Measurements from ENCODE around the gene PELI2. TPM values are rescaled to one million over a fixed set of nuclear protein-coding genes. Genes with fewer than 3 reads are reported as not detected.

PELI2 gene
- total RNA-seq, 4 donors from 2014 or later, result 0.91 to 10.5 (median 3.9) TPM

DNA sequence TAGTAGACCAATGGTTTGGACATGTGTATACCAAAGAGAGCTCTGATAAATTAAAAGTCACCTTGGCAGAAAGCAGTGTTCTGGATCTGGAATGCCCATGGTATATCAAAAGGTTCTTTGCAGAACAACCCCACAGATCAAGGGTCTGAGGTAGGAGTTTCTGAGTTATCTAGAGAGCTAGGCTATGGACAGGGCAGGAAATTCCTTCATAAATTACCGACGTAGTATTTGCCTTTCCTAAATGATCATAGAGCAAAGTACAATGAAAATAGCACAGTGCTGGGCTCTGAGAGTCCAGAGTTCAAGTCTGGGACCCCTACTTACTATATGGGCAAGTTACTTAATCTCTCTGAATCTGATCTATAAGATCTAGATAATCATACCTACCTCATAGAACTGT lies 35.3 kb upstream of the PELI2 start:
- 82 to 87% methylated on average over 2 of the region's 2 CpGs for WGBS, 2 donors
- intact Hi-C loops (cut with DNase I), result no loop called here
- H3K4me3 ChIP-seq, result no peak overlapping the region
- H3K27me3 ChIP-seq, result peaks cover 0 to 6% (median 0%) of the 10 kb centered on the region in 4 donors
- no peaks in the 10 kb centered on the region for H3K9me3 ChIP-seq
- no peak overlapping the region for H3K27ac ChIP-seq
- no peak for TF ChIP-seq POLR2A (IDR thresholded peaks at IDR 0.05)
- TF ChIP-seq, protein P1, sequence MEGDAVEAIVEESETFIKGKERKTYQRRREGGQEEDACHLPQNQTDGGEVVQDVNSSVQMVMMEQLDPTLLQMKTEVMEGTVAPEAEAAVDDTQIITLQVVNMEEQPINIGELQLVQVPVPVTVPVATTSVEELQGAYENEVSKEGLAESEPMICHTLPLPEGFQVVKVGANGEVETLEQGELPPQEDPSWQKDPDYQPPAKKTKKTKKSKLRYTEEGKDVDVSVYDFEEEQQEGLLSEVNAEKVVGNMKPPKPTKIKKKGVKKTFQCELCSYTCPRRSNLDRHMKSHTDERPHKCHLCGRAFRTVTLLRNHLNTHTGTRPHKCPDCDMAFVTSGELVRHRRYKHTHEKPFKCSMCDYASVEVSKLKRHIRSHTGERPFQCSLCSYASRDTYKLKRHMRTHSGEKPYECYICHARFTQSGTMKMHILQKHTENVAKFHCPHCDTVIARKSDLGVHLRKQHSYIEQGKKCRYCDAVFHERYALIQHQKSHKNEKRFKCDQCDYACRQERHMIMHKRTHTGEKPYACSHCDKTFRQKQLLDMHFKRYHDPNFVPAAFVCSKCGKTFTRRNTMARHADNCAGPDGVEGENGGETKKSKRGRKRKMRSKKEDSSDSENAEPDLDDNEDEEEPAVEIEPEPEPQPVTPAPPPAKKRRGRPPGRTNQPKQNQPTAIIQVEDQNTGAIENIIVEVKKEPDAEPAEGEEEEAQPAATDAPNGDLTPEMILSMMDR (IDR thresholded peaks at IDR 0.05), result no peak
- no peaks in the 10 kb centered on the region for H3K36me3 ChIP-seq
- no peak for DNase-seq
- peaks cover 0 to 5% (median 0%) of the 10 kb centered on the region in 3 donors for H3K4me1 ChIP-seq

DNA sequence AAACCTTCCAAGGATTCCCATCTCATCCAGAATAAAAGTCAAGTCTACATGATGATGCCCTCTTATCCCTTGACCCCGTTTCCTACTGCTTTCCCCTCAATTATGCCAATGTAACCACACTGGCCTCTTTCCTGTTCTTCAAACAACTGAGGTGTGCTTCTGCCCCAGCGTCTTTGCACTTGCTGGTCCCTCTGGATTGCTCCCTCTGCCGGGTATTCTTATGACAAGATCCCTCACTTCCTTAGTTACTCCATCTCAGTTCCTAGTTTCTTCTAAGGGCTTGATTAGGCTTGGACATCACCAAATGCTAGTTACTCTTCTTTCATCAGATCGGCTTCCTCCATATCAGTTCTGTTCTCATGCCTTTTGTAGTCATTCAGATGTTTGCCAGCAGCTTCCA lies 32.7 kb upstream of the PELI2 start:
- DNase-seq, result no peak
- peaks cover 0 to 6% (median 0%) of the 10 kb centered on the region in 4 donors for H3K27me3 ChIP-seq
- no peak overlapping the region for H3K4me3 ChIP-seq
- no peak overlapping the region for H3K27ac ChIP-seq
- TF ChIP-seq POLR2A (IDR thresholded peaks at IDR 0.05), result no peak
- TF ChIP-seq, protein P1 (IDR thresholded peaks at IDR 0.05), result no peak
- peaks cover 0 to 16% (median 0%) of the 10 kb centered on the region in 3 donors for H3K4me1 ChIP-seq
- intact Hi-C loops (cut with DNase I), result no loop called here
- no peaks in the 10 kb centered on the region for H3K9me3 ChIP-seq
- no peaks in the 10 kb centered on the region for H3K36me3 ChIP-seq
- 79 to 80% methylated on average over 4 of the region's 4 CpGs for WGBS, 2 donors

DNA sequence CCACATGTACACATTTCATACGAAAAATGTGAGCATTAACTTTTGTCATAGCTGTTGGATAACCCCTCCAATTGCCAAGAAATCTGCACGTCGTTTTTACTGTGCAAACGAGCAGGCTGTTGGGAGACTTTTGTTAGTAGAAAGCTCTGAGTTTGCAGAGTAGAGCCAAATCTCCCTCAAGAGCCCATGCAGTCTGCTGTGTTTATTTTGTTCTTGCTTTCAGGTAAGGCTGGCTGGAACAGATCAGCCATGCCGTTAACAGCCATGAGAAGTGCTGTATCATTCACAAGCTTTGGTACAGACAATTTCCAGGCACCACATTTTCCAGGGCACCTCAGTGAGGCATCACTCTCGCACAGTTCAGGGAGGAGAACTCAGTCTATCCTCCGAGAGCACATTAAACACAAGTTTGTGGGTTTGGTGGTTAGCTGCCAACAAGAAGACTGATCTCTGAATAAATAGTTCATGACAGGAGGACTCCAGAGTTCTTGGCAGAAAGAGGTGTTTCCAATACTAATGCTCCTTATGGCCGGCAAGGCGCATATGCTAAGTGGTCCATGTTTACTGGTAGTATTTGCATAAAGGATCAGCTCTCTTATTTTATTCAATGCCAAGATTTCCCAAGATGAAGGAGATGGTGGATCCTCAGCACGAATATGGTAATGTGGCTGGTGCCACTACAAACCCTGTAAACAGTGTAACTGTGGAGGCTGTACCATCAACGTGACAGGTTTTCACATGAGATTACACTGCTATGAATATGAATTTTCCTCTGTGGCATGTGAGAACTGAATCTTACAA lies 30.3 kb upstream of the PELI2 start:
- peak overlapping the region in 1 of 4 donors; percentile 55 for H3K27ac ChIP-seq
- peaks cover 0 to 6% (median 0%) of the 10 kb centered on the region in 4 donors for H3K27me3 ChIP-seq
- WGBS, 2 donors, result 51 to 55% methylated on average over 10 of the region's 11 CpGs
- H3K36me3 ChIP-seq, result no peaks in the 10 kb centered on the region
- H3K9me3 ChIP-seq, result no peaks in the 10 kb centered on the region
- H3K4me1 ChIP-seq, result peaks cover 0 to 16% (median 0%) of the 10 kb centered on the region in 3 donors
- intact Hi-C loops (cut with DNase I), result no loop called here
- no peak for TF ChIP-seq POLR2A (IDR thresholded peaks at IDR 0.05)
- TF ChIP-seq, protein P1 (IDR thresholded peaks at IDR 0.05), result no peak
- no peak overlapping the region for H3K4me3 ChIP-seq
- DNase-seq, result no peak

DNA sequence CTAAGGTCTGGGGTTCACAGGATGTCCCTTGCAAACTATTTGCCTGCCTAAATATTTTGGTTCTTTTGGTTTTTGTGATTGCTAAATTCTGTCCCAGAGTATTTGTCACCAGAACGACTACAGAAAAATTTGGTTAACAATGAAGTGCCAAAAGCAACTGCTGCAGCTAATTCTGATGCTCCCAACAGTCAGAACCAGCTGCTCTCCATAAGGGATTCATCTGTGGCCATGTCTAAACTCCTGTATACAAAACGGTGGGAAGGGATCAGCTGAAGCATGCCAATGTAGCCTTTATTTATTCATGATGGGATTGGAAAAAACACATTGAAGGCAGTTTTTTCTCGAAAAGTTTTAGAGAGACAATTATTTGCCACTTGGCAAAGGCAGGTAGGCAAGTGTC lies 29.3 kb upstream of the PELI2 start:
- H3K36me3 ChIP-seq, result no peaks in the 10 kb centered on the region

DNA sequence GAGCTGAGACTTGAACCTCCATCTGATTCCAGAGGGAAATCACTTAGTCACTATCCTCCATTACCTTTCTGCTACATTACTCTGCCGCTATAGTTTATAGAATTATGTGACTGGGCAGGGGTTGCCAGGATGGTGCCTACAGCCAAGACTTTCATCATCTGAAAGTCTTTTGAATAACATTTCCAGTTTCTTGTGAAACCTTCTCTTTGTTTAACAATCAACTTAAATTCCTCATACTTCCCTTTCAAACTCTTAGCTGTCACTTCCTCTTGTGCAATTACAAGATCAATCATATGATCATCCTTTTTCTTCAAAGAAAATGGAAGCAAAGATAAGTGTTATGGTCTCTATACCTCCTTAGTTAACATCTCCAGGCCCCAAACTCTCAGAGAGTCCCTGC lies 25.4 kb upstream of the PELI2 start:
- peaks cover 0 to 12% (median 0%) of the 10 kb centered on the region in 3 donors for H3K4me1 ChIP-seq
- DNase-seq, result no peak
- intact Hi-C loops (cut with DNase I), result no loop called here
- TF ChIP-seq POLR2A (IDR thresholded peaks at IDR 0.05), result no peak
- TF ChIP-seq, protein P1 (IDR thresholded peaks at IDR 0.05), result no peak
- no peaks in the 10 kb centered on the region for H3K36me3 ChIP-seq
- no peaks in the 10 kb centered on the region for H3K27me3 ChIP-seq
- no peak overlapping the region for H3K4me3 ChIP-seq
- H3K9me3 ChIP-seq, result no peaks in the 10 kb centered on the region
- H3K27ac ChIP-seq, result no peak overlapping the region
- 21 to 55% methylated on average over 1 of the region's 1 CpG for WGBS, 2 donors

More for the DNA sequence above, 29.3 kb upstream of the PELI2 start:
- Histone ChIP-seq H3K27ac (peak overlapping the region in 1 of 4 donors; percentile 55), H3K4me3 (no peak overlapping the region), H3K9me3 (no peaks in the 10 kb centered on the region), H3K4me1 (peaks cover 0 to 16% (median 0%) of the 10 kb centered on the region in 3 donors), H3K27me3 (peaks cover 0 to 6% (median 0%) of the 10 kb centered on the region in 4 donors)
- DNase-seq, result no peak
- no peak for TF ChIP-seq POLR2A (IDR thresholded peaks at IDR 0.05)
- TF ChIP-seq, protein P1 (IDR thresholded peaks at IDR 0.05), result no peak
- intact Hi-C loops (cut with DNase I), result no loop called here
- WGBS, 2 donors, result 54 to 59% methylated on average over 3 of the region's 3 CpGs
